ENCODE results near the gene SLIT3. TPM values are rescaled to one million over a fixed set of nuclear protein-coding genes. Genes with fewer than 3 reads are reported as not detected.

Gene SLIT3
- polyA plus RNA-seq, 1 donor: 18.3 TPM

GRCh38 chr5:169331292-169331852 is 30.4 kb upstream of the SLIT3 start:
- H3K27ac ChIP-seq (ENCODE audit: low read length): no peak overlapping the region
- H3K27me3 ChIP-seq (ENCODE audit: control insufficient read depth, insufficient read depth, low read length): no peaks in the 10 kb centered on the region
- H3K9me3 ChIP-seq (ENCODE audit: control insufficient read depth, low read depth, low read length): no peaks in the 10 kb centered on the region
- DNase-seq: peak in 1 of 2 donors; percentile 17
- no peak overlapping the region for H3K4me3 ChIP-seq (ENCODE audit: low read length)
- no peaks in the 10 kb centered on the region for H3K4me1 ChIP-seq (ENCODE audit: control insufficient read depth, insufficient read depth, low read length)
- WGBS (ENCODE audit: insufficient coverage, low lambda C conversion rate): no CpG with 5 or more reads among the region's 4 CpGs
- H3K36me3 ChIP-seq (ENCODE audit: control insufficient read depth, insufficient read depth, low read length): no peaks in the 10 kb centered on the region

GRCh38 chr5:169328401-169328800 is 27.5 kb upstream of the SLIT3 start:
- WGBS (ENCODE audit: insufficient coverage, low lambda C conversion rate): 94% methylated on average over 4 of the region's 5 CpGs

GRCh38 chr5:169325273-169325672 is 24.3 kb upstream of the SLIT3 start:
- no peak overlapping the region for H3K4me3 ChIP-seq (ENCODE audit: low read length)
- H3K27me3 ChIP-seq (ENCODE audit: control insufficient read depth, insufficient read depth, low read length): no peaks in the 10 kb centered on the region
- H3K36me3 ChIP-seq (ENCODE audit: control insufficient read depth, insufficient read depth, low read length): no peaks in the 10 kb centered on the region
- DNase-seq: peak in 1 of 2 donors; percentile 41
- no peak overlapping the region for H3K27ac ChIP-seq (ENCODE audit: low read length)
- no peaks in the 10 kb centered on the region for H3K4me1 ChIP-seq (ENCODE audit: control insufficient read depth, insufficient read depth, low read length)
- WGBS (ENCODE audit: insufficient coverage, low lambda C conversion rate): 80% methylated on average over 1 of the region's 2 CpGs
- H3K9me3 ChIP-seq (ENCODE audit: control insufficient read depth, low read depth, low read length): no peaks in the 10 kb centered on the region

More at GRCh38 chr5:169328401-169328800, 27.5 kb upstream of the SLIT3 start:
- no peaks in the 10 kb centered on the region for H3K27me3 ChIP-seq (ENCODE audit: control insufficient read depth, insufficient read depth, low read length)
- H3K36me3 ChIP-seq (ENCODE audit: control insufficient read depth, insufficient read depth, low read length): no peaks in the 10 kb centered on the region
- no peaks in the 10 kb centered on the region for H3K9me3 ChIP-seq (ENCODE audit: control insufficient read depth, low read depth, low read length)
- H3K27ac ChIP-seq (ENCODE audit: low read length): no peak overlapping the region
- DNase-seq: no peak
- no peaks in the 10 kb centered on the region for H3K4me1 ChIP-seq (ENCODE audit: control insufficient read depth, insufficient read depth, low read length)
- H3K4me3 ChIP-seq (ENCODE audit: low read length): no peak overlapping the region

GRCh38 chr5:169318556-169318955 is 17.6 kb upstream of the SLIT3 start:
- no peaks in the 10 kb centered on the region for H3K27me3 ChIP-seq (ENCODE audit: control insufficient read depth, insufficient read depth, low read length)
- no peak overlapping the region for H3K27ac ChIP-seq (ENCODE audit: low read length)
- H3K9me3 ChIP-seq (ENCODE audit: control insufficient read depth, low read depth, low read length): no peaks in the 10 kb centered on the region
- no peaks in the 10 kb centered on the region for H3K4me1 ChIP-seq (ENCODE audit: control insufficient read depth, insufficient read depth, low read length)
- WGBS (ENCODE audit: insufficient coverage, low lambda C conversion rate): 100% methylated on average over 1 of the region's 2 CpGs
- H3K36me3 ChIP-seq (ENCODE audit: control insufficient read depth, insufficient read depth, low read length): no peaks in the 10 kb centered on the region
- no peak for DNase-seq
- no peak overlapping the region for H3K4me3 ChIP-seq (ENCODE audit: low read length)

- Histone ChIP-seq H3K27ac (ENCODE audit: low read length) (no peak overlapping the region), H3K27me3 (ENCODE audit: control insufficient read depth, insufficient read depth, low read length) (peaks cover 23% of the 10 kb centered on the region), H3K4me3 (ENCODE audit: low read length) (no peak overlapping the region), H3K4me1 (ENCODE audit: control insufficient read depth, insufficient read depth, low read length) (no peaks in the 10 kb centered on the region), H3K36me3 (ENCODE audit: control insufficient read depth, insufficient read depth, low read length) (no peaks in the 10 kb centered on the region), H3K9me3 (ENCODE audit: control insufficient read depth, low read depth, low read length) (no peaks in the 10 kb centered on the region)
- WGBS (ENCODE audit: insufficient coverage, low lambda C conversion rate): 67% methylated on average over 2 of the region's 2 CpGs
- DNase-seq: no peak
Measured at GRCh38 chr5:169307646-169308045, 6.7 kb upstream of the SLIT3 start.

- Histone ChIP-seq H3K27me3 (ENCODE audit: control insufficient read depth, insufficient read depth, low read length) (peaks cover 38% of the 10 kb centered on the region), H3K27ac (ENCODE audit: low read length) (no peak overlapping the region), H3K4me1 (ENCODE audit: control insufficient read depth, insufficient read depth, low read length) (peaks cover 3% of the 10 kb centered on the region), H3K36me3 (ENCODE audit: control insufficient read depth, insufficient read depth, low read length) (no peaks in the 10 kb centered on the region), H3K4me3 (ENCODE audit: low read length) (no peak overlapping the region), H3K9me3 (ENCODE audit: control insufficient read depth, low read depth, low read length) (no peaks in the 10 kb centered on the region)
- no CpG with 5 or more reads among the region's 4 CpGs for WGBS (ENCODE audit: insufficient coverage, low lambda C conversion rate)
- no peak for DNase-seq
Measured at GRCh38 chr5:169305366-169305765, 4.4 kb upstream of the SLIT3 start.

- H3K4me1 ChIP-seq (ENCODE audit: control insufficient read depth, insufficient read depth, low read length): peaks cover 3% of the 10 kb centered on the region
- no peaks in the 10 kb centered on the region for H3K36me3 ChIP-seq (ENCODE audit: control insufficient read depth, insufficient read depth, low read length)
- no peak for DNase-seq
- peaks cover 50% of the 10 kb centered on the region for H3K27me3 ChIP-seq (ENCODE audit: control insufficient read depth, insufficient read depth, low read length)
- no peak overlapping the region for H3K27ac ChIP-seq (ENCODE audit: low read length)
- no peak overlapping the region for H3K4me3 ChIP-seq (ENCODE audit: low read length)
- no CpG with 5 or more reads among the region's 1 CpG for WGBS (ENCODE audit: insufficient coverage, low lambda C conversion rate)
- no peaks in the 10 kb centered on the region for H3K9me3 ChIP-seq (ENCODE audit: control insufficient read depth, low read depth, low read length)
Measured at GRCh38 chr5:169304175-169304574, 3.2 kb upstream of the SLIT3 start.

GRCh38 chr5:169303119-169303515 is 2.2 kb upstream of the SLIT3 start:
- Histone ChIP-seq H3K4me1 (ENCODE audit: control insufficient read depth, insufficient read depth, low read length) (peaks cover 3% of the 10 kb centered on the region), H3K27ac (ENCODE audit: low read length) (no peak overlapping the region), H3K27me3 (ENCODE audit: control insufficient read depth, insufficient read depth, low read length) (peaks cover 58% of the 10 kb centered on the region), H3K4me3 (ENCODE audit: low read length) (no peak overlapping the region), H3K9me3 (ENCODE audit: control insufficient read depth, low read depth, low read length) (no peaks in the 10 kb centered on the region), H3K36me3 (ENCODE audit: control insufficient read depth, insufficient read depth, low read length) (no peaks in the 10 kb centered on the region)
- DNase-seq: no peak

GRCh38 chr5:169302491-169303118 is 1.7 kb upstream of the SLIT3 start:
- Histone ChIP-seq H3K36me3 (ENCODE audit: control insufficient read depth, insufficient read depth, low read length) (no peaks in the 10 kb centered on the region), H3K9me3 (ENCODE audit: control insufficient read depth, low read depth, low read length) (no peaks in the 10 kb centered on the region), H3K27ac (ENCODE audit: low read length) (no peak overlapping the region), H3K27me3 (ENCODE audit: control insufficient read depth, insufficient read depth, low read length) (peaks cover 61% of the 10 kb centered on the region), H3K4me1 (ENCODE audit: control insufficient read depth, insufficient read depth, low read length) (peaks cover 3% of the 10 kb centered on the region), H3K4me3 (ENCODE audit: low read length) (no peak overlapping the region)
- DNase-seq: peak; percentile 57 to 61
- no CpG with 5 or more reads among the region's 17 CpGs for WGBS (ENCODE audit: insufficient coverage, low lambda C conversion rate)

- no peak for DNase-seq
- Histone ChIP-seq H3K27ac (ENCODE audit: low read length) (no peak overlapping the region), H3K36me3 (ENCODE audit: control insufficient read depth, insufficient read depth, low read length) (no peaks in the 10 kb centered on the region), H3K27me3 (ENCODE audit: control insufficient read depth, insufficient read depth, low read length) (peaks cover 64% of the 10 kb centered on the region), H3K4me3 (ENCODE audit: low read length) (no peak overlapping the region), H3K4me1 (ENCODE audit: control insufficient read depth, insufficient read depth, low read length) (peaks cover 3% of the 10 kb centered on the region), H3K9me3 (ENCODE audit: control insufficient read depth, low read depth, low read length) (no peaks in the 10 kb centered on the region)
- no CpG with 5 or more reads among the region's 12 CpGs for WGBS (ENCODE audit: insufficient coverage, low lambda C conversion rate)
Measured at GRCh38 chr5:169301986-169302385, 1.0 kb upstream of the SLIT3 start.

- Histone ChIP-seq H3K36me3 (ENCODE audit: control insufficient read depth, insufficient read depth, low read length) (no peaks in the 10 kb centered on the region), H3K9me3 (ENCODE audit: control insufficient read depth, low read depth, low read length) (no peaks in the 10 kb centered on the region), H3K27ac (ENCODE audit: low read length) (no peak overlapping the region), H3K27me3 (ENCODE audit: control insufficient read depth, insufficient read depth, low read length) (peaks cover 64% of the 10 kb centered on the region), H3K4me3 (ENCODE audit: low read length) (peak overlapping the region; percentile 18), H3K4me1 (ENCODE audit: control insufficient read depth, insufficient read depth, low read length) (peaks cover 3% of the 10 kb centered on the region)
- no peak for DNase-seq
- 0% methylated on average over 1 of the region's 18 CpGs for WGBS (ENCODE audit: insufficient coverage, low lambda C conversion rate)
Measured at GRCh38 chr5:169301386-169301934, 521 bp upstream of the SLIT3 start.

All from large intestine (tissue), 3 donors.